Natural killer cell (primary cell): ENCODE data around the gene ADGRV1. TPM values are rescaled to one million over a fixed set of nuclear protein-coding genes. Genes with fewer than 3 reads are reported as not detected.

ENCODE experiments used
- ATAC-seq, 3 donors: fragments of 150-1000 bp in 2 of 3; fragments of 200-7000 bp in 1 of 3; cut with Tn5 transposase; 1 replicate in 1 of 3; 2 replicates in 2 of 3; pipeline ENCODE4 v1.10.0; 2021; ENCODE audit warnings: mild to moderate bottlenecking in 2 of 3, moderate library complexity in 2 of 3
- DNase-seq, 2 donors: peaks; one replicate each; pipeline versions ENCODE4 v3.0.0 to v3.0.0-alpha.2; 2013 to 2021; ENCODE audit warnings: mixed read lengths in 1 of 2
- H3K27ac ChIP-seq: one replicate; pipeline ENCODE4 v1.5.1; 2013; ENCODE audit warnings: mild to moderate bottlenecking, low read length
- H3K27me3 ChIP-seq: one replicate; pipeline ENCODE4 v1.6.1; 2013; ENCODE audit warnings: low read length; ENCODE audit not compliant: control insufficient read depth, insufficient read depth
- H3K36me3 ChIP-seq: one replicate; pipeline ENCODE4 v1.6.1; 2013; ENCODE audit warnings: low read length; ENCODE audit not compliant: control insufficient read depth, insufficient read depth
- H3K4me1 ChIP-seq: one replicate; pipeline ENCODE4 v1.6.1; 2013; ENCODE audit warnings: low read length; ENCODE audit not compliant: control insufficient read depth, insufficient read depth
- H3K4me3 ChIP-seq: one replicate; pipeline ENCODE4 v1.5.1; 2013; ENCODE audit warnings: low read length
- H3K9me3 ChIP-seq: one replicate; pipeline ENCODE4 v1.6.1; 2013; ENCODE audit warnings: low read length; ENCODE audit not compliant: control insufficient read depth, insufficient read depth
- H3K27ac Mint-ChIP-seq, 2 donors: one replicate each; pipeline ENCODE4 v1.8.0; 2022; ENCODE audit warnings: mild to moderate bottlenecking in 2 of 2, mixed read lengths in 2 of 2, moderate library complexity in 1 of 2
- H3K27me3 Mint-ChIP-seq, 2 donors: one replicate each; pipeline ENCODE4 v1.8.0; 2022; ENCODE audit warnings: low read depth in 2 of 2, mixed read lengths in 2 of 2
- H3K36me3 Mint-ChIP-seq: one replicate; pipeline ENCODE4 v1.8.0; 2022; ENCODE audit warnings: mixed read lengths
- H3K4me1 Mint-ChIP-seq, 2 donors: one replicate each; pipeline ENCODE4 v1.8.0; 2022; ENCODE audit warnings: mixed read lengths in 2 of 2
- H3K4me3 Mint-ChIP-seq: one replicate; pipeline ENCODE4 v1.8.0; 2022; ENCODE audit warnings: mild to moderate bottlenecking, moderate library complexity, mixed read lengths
- H3K9me3 Mint-ChIP-seq, 2 donors: one replicate each; pipeline ENCODE4 v1.8.0; 2022; ENCODE audit warnings: mixed read lengths in 2 of 2
- CTCF ChIP-seq: fragments of 200-600 bp; IDR thresholded peaks from one replicate; pipeline ENCODE4 v1.8.0; 2022; ENCODE audit warnings: antibody characterized with exemption
- WGBS: methylation state at CpG from one replicate; pipeline ENCODE4 v1.1.7; 2013; ENCODE audit warnings: missing lambda C conversion rate; ENCODE audit not compliant: insufficient coverage; 5-methylcytosine and 5-hydroxymethylcytosine counted together
- intact Hi-C: fragments of 100-400 bp; cut with micrococcal nuclease; formaldehyde crosslinking; loops from one replicate; pipeline ENCODE4 v1.14.2; 2022
- total RNA-seq, 4 donors: library from RNA; stranded (reverse); fragments of 120-200 nt in 1 of 4; gene quantifications; one replicate each; pipeline versions ENCODE4 v1.2.3 to v1.2.4, GENCODE V29; 2013 to 2022

ADGRV1 gene
- total RNA-seq, 3 donors from 2014 or later (not counting 1 experiment from before 2014, with no cell fraction given): 0.50 to 0.71 TPM; not detected in 1

GRCh38 chr5:91089758-91090157 is 531.2 kb downstream of the ADGRV1 start:
- Mint-ChIP-seq H3K4me1 (peaks cover 19 to 21% of the 10 kb centered on the region in 2 donors), H3K4me3 (no peak overlapping the region), H3K9me3 (no peaks in the 10 kb centered on the region), H3K27me3 (no peaks in the 10 kb centered on the region), H3K27ac (no peak overlapping the region), H3K36me3 (no peaks in the 10 kb centered on the region)
- Histone ChIP-seq H3K4me3 (no peak overlapping the region), H3K36me3 (no peaks in the 10 kb centered on the region), H3K9me3 (no peaks in the 10 kb centered on the region), H3K27ac (no peak overlapping the region), H3K4me1 (no peaks in the 10 kb centered on the region), H3K27me3 (peaks cover 3% of the 10 kb centered on the region)
- WGBS: no CpG with 5 or more reads among the region's 1 CpG
- no peak for DNase-seq
- intact Hi-C loops: loop anchor here (10.0 kb wide), 1 partner anchor 145 kb away; no protein-coding TSS in a partner anchor
- no peak for TF ChIP-seq CTCF
- no peak for ATAC-seq

- Histone ChIP-seq H3K36me3 (no peaks in the 10 kb centered on the region), H3K4me3 (no peak overlapping the region), H3K27me3 (peaks cover 3% of the 10 kb centered on the region), H3K27ac (no peak overlapping the region), H3K4me1 (no peaks in the 10 kb centered on the region), H3K9me3 (no peaks in the 10 kb centered on the region)
- ATAC-seq (peak in 1 of 3 donors; percentile 41), DNase-seq (no peak)
- H3K4me1 Mint-ChIP-seq: peaks cover 26 to 31% of the 10 kb centered on the region in 2 donors
- no peaks in the 10 kb centered on the region for H3K36me3 Mint-ChIP-seq
- H3K9me3 Mint-ChIP-seq: no peaks in the 10 kb centered on the region
- no peak for TF ChIP-seq CTCF
- no peak overlapping the region for H3K4me3 Mint-ChIP-seq
- H3K27me3 Mint-ChIP-seq: no peaks in the 10 kb centered on the region
- no peak overlapping the region for H3K27ac Mint-ChIP-seq
- WGBS: 0% methylated on average over 1 of the region's 1 CpG
- intact Hi-C loops: no loop called here
Measured at GRCh38 chr5:91090995-91091394, 532.4 kb downstream of the ADGRV1 start.

GRCh38 chr5:91091471-91092234 is 533.1 kb downstream of the ADGRV1 start:
- DNase-seq (no peak), ATAC-seq (no peak)
- no peaks in the 10 kb centered on the region for H3K9me3 ChIP-seq
- no peak overlapping the region for H3K27ac Mint-ChIP-seq
- TF ChIP-seq CTCF: no peak
- no peaks in the 10 kb centered on the region for H3K27me3 Mint-ChIP-seq
- H3K4me1 ChIP-seq: no peaks in the 10 kb centered on the region
- no peaks in the 10 kb centered on the region for H3K36me3 Mint-ChIP-seq
- H3K4me1 Mint-ChIP-seq: peaks cover 26 to 38% of the 10 kb centered on the region in 2 donors
- H3K27ac ChIP-seq: no peak overlapping the region
- H3K4me3 Mint-ChIP-seq: no peak overlapping the region
- H3K36me3 ChIP-seq: no peaks in the 10 kb centered on the region
- intact Hi-C loops: no loop called here
- 82% methylated on average over 4 of the region's 4 CpGs for WGBS
- no peaks in the 10 kb centered on the region for H3K9me3 Mint-ChIP-seq
- H3K27me3 ChIP-seq: peaks cover 3% of the 10 kb centered on the region
- H3K4me3 ChIP-seq: no peak overlapping the region
